AG04449 (cell line): Measurements from ENCODE around the gene PRSS50.
A peak's percentile ranks its signal among the peaks of the same experiment; 100 is the strongest.
"Not testable (repeated sequence)": the region's sequence is repeated elsewhere in the genome, so short reads cannot be mapped to it uniquely, and the experiment has no call there.

ENCODE experiments used
- CTCF ChIA-PET: fragments of 350-600 bp; formaldehyde crosslinking; extraction: SDS; loops from one replicate; lab custom pipeline; 2021; ENCODE audit warnings: antibody characterized with exemption; lab: Yijun Ruan, JAX
- POLR2A ChIA-PET: fragments of 400-600, 350-600 bp; formaldehyde crosslinking; extraction: SDS; loops from one replicate; lab custom pipeline; 2020; ENCODE audit warnings: antibody characterized with exemption, inconsistent platforms; lab: Yijun Ruan, JAX
- DNase-seq: peaks from one replicate; pipeline ENCODE4 v3.0.0-alpha.2; 2010; ENCODE audit warnings: low read depth, low spot score
- H3K4me3 ChIP-seq: 2 replicates; pipeline ENCODE4 v1.5.1; 2011; ENCODE audit warnings: low read depth, mild to moderate bottlenecking, control low read depth, low read length
- CTCF ChIP-seq: IDR thresholded peaks from one replicate; pipeline ENCODE4 v1.5.1; 2011; ENCODE audit warnings: mild to moderate bottlenecking, moderate library complexity, low read length, control low read depth, inconsistent platforms; ENCODE audit not compliant: insufficient read depth; ENCODE audit errors: missing control alignments

The PRSS50 gene

GRCh38 chr3:46705751-46706552, 11.7 kb downstream of the PRSS50 start:
- ChIA-PET POLR2A (interaction anchor here (0.7 kb wide), 1 partner anchor 140 kb away, joined by 3 read pairs; no protein-coding TSS in a partner anchor), CTCF (interaction anchor here (0.7 to 6.3 kb wide), 30 partner anchors 8 to 669 kb away, joined by 3 to 161 read pairs (median 5); partner anchors contain the start of gene PRSS50)
- no peak overlapping the region for H3K4me3 ChIP-seq
- peak; percentile 33 for DNase-seq
- peak; percentile 27 for TF ChIP-seq CTCF

DNA sequence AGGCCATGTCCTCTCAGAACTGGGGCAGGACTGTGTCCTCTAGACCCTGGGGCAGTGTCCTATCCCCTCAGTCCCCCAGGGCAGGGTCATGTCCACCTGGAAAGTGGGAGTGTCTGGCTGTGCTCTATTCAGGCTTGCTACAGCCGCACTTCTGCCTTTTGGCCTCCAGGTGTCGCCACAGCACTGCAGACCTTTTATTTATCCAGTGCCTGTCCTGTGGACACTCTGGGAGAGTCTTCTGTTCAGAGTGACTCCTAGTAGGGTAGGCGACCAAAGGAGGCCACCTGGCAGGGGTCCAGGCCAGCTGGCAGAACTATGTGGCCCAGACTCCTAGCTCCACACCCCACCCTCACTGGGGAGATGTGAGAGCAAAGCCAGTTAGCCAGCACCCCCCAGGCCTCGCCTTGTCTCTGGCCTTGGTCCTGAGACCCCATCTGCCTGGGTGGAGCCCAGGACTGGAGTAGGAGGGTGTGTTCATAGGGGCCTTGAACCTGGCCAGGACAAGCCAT, 12.6 kb downstream of the PRSS50 start:
- H3K4me3 ChIP-seq: no peak overlapping the region
- ChIA-PET CTCF (interaction anchor here (0.7 to 6.3 kb wide), 27 partner anchors 7 to 670 kb away, joined by 3 to 161 read pairs (median 6); partner anchors contain the start of gene PRSS50), POLR2A (no interaction called here)
- no peak for DNase-seq
- TF ChIP-seq CTCF: peak; percentile 93

DNA sequence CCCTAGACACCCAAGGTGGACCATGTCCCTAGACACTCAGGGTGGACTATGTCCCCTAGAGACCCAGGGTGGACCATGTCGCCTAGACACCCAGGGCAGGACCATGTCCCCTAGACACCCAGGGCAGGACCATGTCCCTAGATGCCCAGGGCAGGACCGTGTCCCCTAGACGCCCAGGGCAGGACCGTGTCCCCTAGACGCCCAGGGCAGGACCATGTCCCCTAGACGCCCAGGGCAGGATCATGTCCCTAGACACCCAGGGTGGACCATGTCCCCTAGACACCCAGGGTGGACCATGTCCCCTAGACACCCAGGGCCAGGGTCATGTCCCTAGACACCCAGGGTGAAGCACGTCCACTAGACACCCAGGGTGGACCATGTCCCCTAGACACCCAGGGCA, 13.3 kb downstream of the PRSS50 start:
- H3K4me3 ChIP-seq, POLR2A ChIA-PET, DNase-seq: not testable (repeated sequence)
- CTCF ChIA-PET: interaction anchor here (0.6 to 4.7 kb wide), 5 partner anchors 190 to 1051 kb away, joined by 3 to 59 read pairs (median 15); no protein-coding TSS in a partner anchor

DNA sequence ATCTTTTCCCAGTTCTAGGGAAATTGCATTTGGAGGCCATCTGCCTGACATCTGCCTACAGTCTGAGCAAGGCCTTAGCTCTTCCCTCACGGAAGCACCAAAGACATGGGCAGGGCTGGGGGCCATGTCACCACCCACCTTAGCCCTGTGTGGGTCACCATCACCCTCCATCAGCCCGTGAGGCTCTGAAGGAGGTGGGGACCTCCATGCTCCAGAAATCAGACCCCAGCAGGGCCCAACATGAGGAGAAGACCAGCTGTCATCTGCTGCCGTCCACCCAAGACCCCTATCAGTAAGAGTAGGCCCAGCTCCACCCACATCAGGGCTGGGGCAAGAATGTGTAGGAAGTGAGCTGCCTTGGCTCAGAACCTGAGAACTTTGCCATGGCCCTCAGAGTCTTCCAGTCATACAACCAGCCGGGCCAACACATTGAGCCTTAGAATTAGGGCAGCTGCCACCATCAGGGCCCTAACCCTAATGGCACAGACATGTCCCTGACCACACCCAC, 14.6 kb downstream of the PRSS50 start:
- DNase-seq: no peak
- no peak for TF ChIP-seq CTCF
- no peak overlapping the region for H3K4me3 ChIP-seq
- CTCF ChIA-PET: interaction anchor here (0.6 to 4.7 kb wide), 19 partner anchors 8 to 673 kb away, joined by 3 to 59 read pairs (median 4); no protein-coding TSS in a partner anchor
- POLR2A ChIA-PET: interaction anchor here (0.9 kb wide), 1 partner anchor 172 kb away, joined by 3 read pairs; no protein-coding TSS in a partner anchor

GRCh38 chr3:46702246-46703012, 15.2 kb downstream of the PRSS50 start:
- no peak overlapping the region for H3K4me3 ChIP-seq
- CTCF ChIA-PET: interaction anchor here (0.6 to 4.7 kb wide), 22 partner anchors 8 to 674 kb away, joined by 3 to 59 read pairs (median 4); no protein-coding TSS in a partner anchor
- no peak for DNase-seq
- POLR2A ChIA-PET: interaction anchor here (0.9 kb wide), 1 partner anchor 172 kb away, joined by 3 read pairs; no protein-coding TSS in a partner anchor
- TF ChIP-seq CTCF: no peak
